HG03457 (cell line): ENCODE data around the gene PARD3B.
"Not testable (repeated sequence)": the region's sequence is repeated elsewhere in the genome, so short reads cannot be mapped to it uniquely, and the experiment has no call there.

ENCODE experiments used
- ATAC-seq: cut with Tn5 transposase; IDR thresholded peaks from one replicate; pipeline ENCODE4 v1.9.1; 2021; ENCODE audit warnings: moderate number of reproducible peaks; ENCODE audit not compliant: unreplicated experiment

Gene PARD3B

DNA sequence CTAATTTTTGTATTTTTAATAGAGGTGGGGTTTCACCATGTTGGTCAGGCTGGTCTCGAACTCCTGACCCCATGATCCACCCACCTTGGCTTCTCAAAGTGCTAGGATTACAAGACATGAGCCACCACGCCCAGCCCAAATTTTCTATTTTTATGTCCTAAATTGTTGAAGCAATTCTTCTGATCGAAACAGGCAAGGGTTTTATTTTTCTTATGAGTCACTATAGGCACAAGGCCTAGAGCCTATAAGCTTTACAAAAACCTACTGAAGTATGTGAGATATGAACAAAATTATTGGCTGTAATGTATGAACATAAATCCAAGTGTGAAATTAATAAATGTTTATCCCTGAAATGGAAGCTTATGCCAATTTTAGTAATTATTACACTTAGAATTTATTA is 672.8 kb downstream of the PARD3B start:
- ATAC-seq = no peak

DNA sequence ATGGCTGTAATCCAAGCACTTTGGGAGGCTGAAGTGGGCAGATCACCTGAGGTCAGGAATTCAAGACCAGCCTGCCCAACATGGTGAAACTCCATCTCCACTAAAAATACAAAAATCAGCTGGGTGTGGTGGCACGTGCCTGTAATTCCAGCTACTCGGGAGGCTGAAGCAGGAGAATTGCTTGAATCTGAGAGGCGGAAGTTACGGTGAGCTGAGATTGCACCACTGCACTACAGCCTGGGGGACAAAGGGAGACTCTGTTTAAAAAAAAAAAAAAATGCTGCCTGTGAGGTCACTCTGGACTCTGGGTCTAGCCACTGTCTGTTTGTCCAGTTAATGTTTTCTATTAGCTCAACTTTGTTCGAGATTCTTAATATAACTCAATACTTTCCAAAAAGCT is 673.5 kb downstream of the PARD3B start:
- ATAC-seq = not testable (repeated sequence)

DNA sequence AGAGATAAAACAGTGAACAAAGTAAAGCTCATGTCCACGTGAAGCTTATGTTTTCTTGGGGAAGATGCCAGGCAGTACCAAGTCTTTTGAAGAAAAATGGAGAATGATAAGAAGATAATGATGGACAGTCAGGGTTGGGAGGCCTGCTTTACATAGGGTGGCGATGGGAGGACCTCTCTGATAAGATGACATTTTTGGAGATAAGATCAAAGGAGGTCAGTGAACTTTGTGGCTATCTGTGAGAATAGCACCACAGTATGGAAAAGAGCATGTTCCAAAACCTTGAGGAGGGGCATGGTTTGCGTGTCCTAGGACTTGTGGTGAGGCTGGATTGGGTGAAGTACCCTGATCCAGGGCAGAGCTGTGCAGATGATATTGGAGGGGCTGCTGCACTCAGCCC is 675.3 kb downstream of the PARD3B start:
- ATAC-seq = no peak

- ATAC-seq = no peak
Measured at GRCh38 chr2:205232086-205232485, 686.8 kb downstream of the PARD3B start.

GRCh38 chr2:205235434-205235833 is 690.2 kb downstream of the PARD3B start:
- no peak for ATAC-seq

DNA sequence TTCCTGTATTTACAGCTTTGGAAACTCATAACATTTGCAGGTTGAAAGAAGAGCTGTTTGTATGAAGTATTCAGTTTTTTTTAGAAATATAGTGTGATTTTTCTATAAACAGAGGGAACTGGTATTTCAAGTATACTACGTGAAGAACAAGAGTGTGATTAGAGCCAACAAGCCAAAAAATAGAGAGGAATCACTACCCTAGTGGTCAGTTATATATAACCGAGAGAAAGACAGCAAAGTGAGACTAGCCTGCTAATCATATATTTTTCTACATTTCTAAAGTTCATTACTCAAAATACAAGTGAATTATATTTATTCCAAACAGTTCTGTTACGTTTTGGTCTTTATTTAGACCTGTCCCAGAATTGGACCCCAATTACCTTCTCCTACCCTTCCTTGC is 692.2 kb downstream of the PARD3B start:
- ATAC-seq = no peak

GRCh38 chr2:205245001-205245400 is 699.7 kb downstream of the PARD3B start:
- ATAC-seq = no peak

GRCh38 chr2:205245652-205246051 is 700.4 kb downstream of the PARD3B start:
- ATAC-seq = no peak

DNA sequence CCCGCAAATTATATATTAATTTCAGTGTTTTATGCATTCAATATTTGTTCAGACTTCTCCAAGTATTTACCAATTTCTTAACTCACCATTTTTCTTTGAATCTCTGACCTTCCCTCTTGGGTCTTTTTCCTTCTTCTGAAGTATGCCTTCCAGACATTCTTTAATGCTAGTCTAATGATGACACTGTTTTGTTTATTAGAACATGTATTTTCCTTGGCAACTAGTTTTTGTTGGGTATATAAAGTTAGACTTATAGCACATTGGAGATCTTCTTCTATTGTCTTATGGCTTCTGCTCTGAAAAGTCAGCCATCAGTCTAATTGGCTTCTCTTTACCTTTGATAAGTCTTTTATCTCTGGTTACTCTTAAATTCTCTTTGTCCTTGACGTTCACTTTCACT is 713.8 kb downstream of the PARD3B start:
- no peak for ATAC-seq

- no peak for ATAC-seq
Measured at GRCh38 chr2:205261516-205262020, 716.3 kb downstream of the PARD3B start.

DNA sequence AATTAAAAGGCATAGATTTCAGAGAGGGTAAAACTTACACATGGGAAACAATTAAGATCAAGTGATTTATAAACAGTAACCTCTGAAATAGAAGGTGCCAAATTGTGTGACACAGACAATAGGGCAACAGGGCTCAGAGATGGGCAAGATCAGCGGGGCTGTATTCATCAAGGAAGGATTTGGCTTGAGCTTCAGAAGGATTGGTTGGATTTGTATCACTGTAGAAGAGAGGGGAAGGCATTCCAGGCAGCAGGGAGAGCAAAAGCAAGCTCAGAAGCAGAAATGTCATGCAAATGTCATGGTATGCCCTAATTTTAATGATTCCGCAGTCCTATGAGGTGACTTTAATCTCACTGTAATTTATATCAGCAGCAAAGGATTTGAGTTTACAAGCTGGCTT is 722.0 kb downstream of the PARD3B start:
- no peak for ATAC-seq

- ATAC-seq = no peak
Measured at GRCh38 chr2:205270689-205271088, 725.4 kb downstream of the PARD3B start.

- ATAC-seq = no peak
Measured at GRCh38 chr2:205273148-205273547, 727.9 kb downstream of the PARD3B start.

GRCh38 chr2:205273627-205274026 is 728.4 kb downstream of the PARD3B start:
- no peak for ATAC-seq

DNA sequence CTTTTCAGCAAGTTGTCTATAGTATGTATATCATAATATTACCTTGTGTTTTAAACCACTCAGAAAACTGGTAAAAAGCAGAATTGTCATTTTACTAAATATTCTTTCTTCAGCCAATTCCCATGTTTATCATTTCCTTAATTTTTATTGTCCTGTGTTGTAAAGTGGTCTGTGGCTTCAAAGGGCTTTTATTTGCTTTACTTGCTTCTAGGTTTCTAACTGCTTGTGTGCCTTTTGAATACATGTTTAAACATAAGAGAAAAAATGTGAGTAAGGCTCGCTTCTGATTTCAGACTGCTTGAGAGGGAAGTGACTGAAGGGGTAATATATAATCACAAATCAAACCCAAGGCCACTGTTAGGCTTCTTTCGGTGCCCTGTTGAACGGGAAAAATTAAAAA is 729.5 kb downstream of the PARD3B start:
- ATAC-seq = no peak

- no peak for ATAC-seq
Measured at GRCh38 chr2:205276116-205276777, 731.0 kb downstream of the PARD3B start.

GRCh38 chr2:205280596-205281236 is 735.4 kb downstream of the PARD3B start:
- ATAC-seq = no peak

DNA sequence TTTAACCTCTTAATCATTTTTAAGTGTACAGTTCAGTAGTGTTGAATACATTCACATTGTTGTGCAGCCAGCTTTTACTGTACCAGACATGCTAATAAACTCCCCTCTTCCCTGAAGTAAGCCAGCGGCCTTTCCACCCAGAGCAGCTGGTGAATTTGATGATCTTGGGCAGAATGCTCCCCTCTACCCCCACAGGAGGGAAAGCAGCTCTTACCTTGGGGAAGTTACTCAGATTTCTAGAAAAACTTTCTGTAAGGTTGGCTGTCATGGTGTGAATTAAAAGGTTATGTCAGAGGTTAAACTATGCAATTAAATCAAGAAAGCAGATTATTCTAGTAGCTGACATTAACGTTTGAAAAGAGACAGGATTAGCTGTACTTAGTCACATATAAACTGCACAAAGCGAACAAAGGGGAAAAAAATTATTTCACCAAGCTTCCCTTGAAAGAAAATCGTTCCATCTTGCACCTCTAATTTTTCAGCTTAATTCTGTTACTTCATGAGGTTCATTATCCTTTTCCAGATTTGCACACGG is 738.5 kb downstream of the PARD3B start:
- ATAC-seq = no peak

DNA sequence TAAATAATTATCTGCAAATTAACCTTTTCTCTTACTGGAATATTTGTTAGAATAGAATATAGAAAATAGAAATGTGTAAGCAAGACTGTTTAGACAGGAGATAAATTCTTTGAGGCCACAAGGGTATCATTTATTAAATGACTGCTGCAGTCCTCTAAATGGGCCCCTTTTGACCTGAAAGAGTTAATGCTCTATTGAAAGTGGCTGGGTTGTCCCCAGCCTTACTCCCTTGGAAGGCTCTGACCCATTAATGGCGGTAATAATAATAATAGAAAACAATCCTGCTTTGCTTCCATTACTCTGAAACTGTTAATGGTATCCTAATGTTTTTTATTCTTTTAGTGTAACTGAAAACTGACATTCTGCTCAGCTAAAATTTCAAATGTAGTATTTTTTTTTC is 739.1 kb downstream of the PARD3B start:
- no peak for ATAC-seq

- ATAC-seq = no peak
Measured at GRCh38 chr2:205287316-205287715, 742.0 kb downstream of the PARD3B start.

GRCh38 chr2:205288686-205289085 is 743.4 kb downstream of the PARD3B start:
- no peak for ATAC-seq

- ATAC-seq = no peak
Measured at GRCh38 chr2:205290299-205290698, 745.0 kb downstream of the PARD3B start.
